HEK293 (cell line): ENCODE results near the gene PRPF38A.

Experiments used
- HOXD13 ChIP-seq: sonication (generic); formaldehyde crosslinking; IDR thresholded peaks from 2 replicates; pipeline ENCODE4 v1.8.0; 2022; ENCODE audit warnings: missing genetic modification reagents, borderline replicate concordance
- KLF7 ChIP-seq: fragments of 450-650 bp; formaldehyde crosslinking; IDR thresholded peaks from 2 replicates; pipeline ENCODE4 v1.5.1; 2016; ENCODE audit warnings: missing biosample characterization, missing genetic modification characterization, borderline replicate concordance
- RBAK ChIP-seq: fragments of 450-650 bp; formaldehyde crosslinking; IDR thresholded peaks from 2 replicates; pipeline ENCODE4 v1.5.1; 2016; ENCODE audit warnings: missing biosample characterization, missing genetic modification characterization
- SETDB1 ChIP-seq: IDR thresholded peaks from one replicate; pipeline ENCODE4 v1.6.1; 2017; ENCODE audit warnings: mild to moderate bottlenecking, low read length, moderate library complexity, mixed read lengths; ENCODE audit not compliant: insufficient read length
- SP2 ChIP-seq: fragments of 450-650 bp; formaldehyde crosslinking; IDR thresholded peaks from 2 replicates; pipeline ENCODE4 v1.5.1; 2016; ENCODE audit warnings: missing biosample characterization, missing genetic modification characterization
- ZBTB48 ChIP-seq: fragments of 450-650 bp; formaldehyde crosslinking; IDR thresholded peaks from 2 replicates; pipeline ENCODE4 v1.5.1; 2016; ENCODE audit warnings: missing biosample characterization, missing genetic modification characterization
- ZEB2 ChIP-seq: fragments of 450-650 bp; formaldehyde crosslinking; IDR thresholded peaks from 2 replicates; pipeline ENCODE4 v1.5.1; 2016; ENCODE audit warnings: missing biosample characterization, missing genetic modification characterization
- ZFP37 ChIP-seq: fragments of 450-650 bp; formaldehyde crosslinking; IDR thresholded peaks from 2 replicates; pipeline ENCODE4 v1.5.1; 2016; ENCODE audit warnings: missing biosample characterization, missing genetic modification characterization
- ZNF112 ChIP-seq: fragments of 450-650 bp; formaldehyde crosslinking; IDR thresholded peaks from 2 replicates; pipeline ENCODE4 v1.5.0; 2017; ENCODE audit warnings: missing biosample characterization, missing genetic modification characterization
- ZNF146 ChIP-seq: fragments of 450-650 bp; formaldehyde crosslinking; IDR thresholded peaks from 2 replicates; pipeline ENCODE4 v1.5.1; 2016; ENCODE audit warnings: missing biosample characterization, missing genetic modification characterization
- ZNF174 ChIP-seq: fragments of 450-650 bp; formaldehyde crosslinking; IDR thresholded peaks from 2 replicates; pipeline ENCODE4 v1.5.0; 2017; ENCODE audit warnings: missing biosample characterization, mild to moderate bottlenecking, missing genetic modification characterization
- ZNF202 ChIP-seq: fragments of 450-650 bp; formaldehyde crosslinking; IDR thresholded peaks from 2 replicates; pipeline ENCODE4 v1.5.1; 2016; ENCODE audit warnings: missing biosample characterization, missing genetic modification characterization, borderline replicate concordance
- ZNF292 ChIP-seq: fragments of 450-650 bp; formaldehyde crosslinking; IDR thresholded peaks from 2 replicates; pipeline ENCODE4 v1.5.1; 2016; ENCODE audit warnings: low read depth, missing biosample characterization, missing genetic modification characterization, borderline replicate concordance
- ZNF350 ChIP-seq: fragments of 450-650 bp; formaldehyde crosslinking; IDR thresholded peaks from 2 replicates; pipeline ENCODE4 v1.5.0; 2017; ENCODE audit warnings: missing biosample characterization, mild to moderate bottlenecking, missing genetic modification characterization
- ZNF366 ChIP-seq: fragments of 450-650 bp; formaldehyde crosslinking; conservative IDR thresholded peaks from 2 replicates; pipeline ENCODE4 v1.5.1; 2016; ENCODE audit warnings: missing biosample characterization, missing genetic modification characterization
- ZNF404 ChIP-seq: fragments of 450-650 bp; formaldehyde crosslinking; IDR thresholded peaks from 2 replicates; pipeline ENCODE4 v1.5.1; 2017; ENCODE audit warnings: missing biosample characterization, missing genetic modification characterization
- ZNF423 ChIP-seq: fragments of 450-650 bp; formaldehyde crosslinking; IDR thresholded peaks from 2 replicates; pipeline ENCODE4 v1.5.1; 2016; ENCODE audit warnings: missing biosample characterization, missing genetic modification characterization
- ZNF510 ChIP-seq: fragments of 450-650 bp; formaldehyde crosslinking; IDR thresholded peaks from 2 replicates; pipeline ENCODE4 v1.5.1; 2018; ENCODE audit warnings: mild to moderate bottlenecking, missing genetic modification characterization, missing biosample characterization; ENCODE audit not compliant: insufficient replicate concordance
- ZNF521 ChIP-seq: fragments of 450-650 bp; formaldehyde crosslinking; IDR thresholded peaks from 2 replicates; pipeline ENCODE4 v1.5.1; 2017; ENCODE audit warnings: missing biosample characterization, mild to moderate bottlenecking, missing genetic modification characterization
- ZNF549 ChIP-seq: fragments of 450-650 bp; IDR thresholded peaks from 2 replicates; pipeline ENCODE4 v1.5.1; 2018; ENCODE audit warnings: missing biosample characterization, missing genetic modification characterization, mild to moderate bottlenecking, inconsistent platforms, moderate library complexity
- ZNF571 ChIP-seq: fragments of 450-650 bp; formaldehyde crosslinking; IDR thresholded peaks from 2 replicates; pipeline ENCODE4 v1.5.0; 2017; ENCODE audit warnings: missing biosample characterization, missing genetic modification characterization
- ZNF596 ChIP-seq: fragments of 450-650 bp; IDR thresholded peaks from 2 replicates; pipeline ENCODE4 v1.5.0; 2018; ENCODE audit warnings: missing biosample characterization, mild to moderate bottlenecking, missing genetic modification characterization, moderate library complexity
- ZNF658 ChIP-seq: fragments of 450-650 bp; formaldehyde crosslinking; IDR thresholded peaks from 2 replicates; pipeline ENCODE4; 2016; ENCODE audit warnings: missing biosample characterization, missing genetic modification characterization
- ZNF76 ChIP-seq: fragments of 450-650 bp; formaldehyde crosslinking; IDR thresholded peaks from 2 replicates; pipeline ENCODE4; 2016; ENCODE audit warnings: low read depth, missing biosample characterization, missing genetic modification characterization, borderline replicate concordance
- ZNF785 ChIP-seq: fragments of 450-650 bp; formaldehyde crosslinking; IDR thresholded peaks from 2 replicates; pipeline ENCODE4 v1.5.1; 2016; ENCODE audit warnings: missing biosample characterization, missing genetic modification characterization
- ZSCAN16 ChIP-seq: fragments of 450-650 bp; formaldehyde crosslinking; IDR thresholded peaks from 2 replicates; pipeline ENCODE4 v1.5.1; 2016; ENCODE audit warnings: missing biosample characterization, missing genetic modification characterization
- TF ChIP-seq, protein P1 (sequence below): fragments of 450-650 bp; formaldehyde crosslinking; IDR thresholded peaks from 2 replicates; pipeline ENCODE4 v1.5.1; 2016; ENCODE audit warnings: missing biosample characterization, missing genetic modification characterization
- TF ChIP-seq, protein P2 (sequence below): fragments of 450-650 bp; formaldehyde crosslinking; IDR thresholded peaks from 2 replicates; pipeline ENCODE4 v1.5.1; 2016; ENCODE audit warnings: missing biosample characterization, missing genetic modification characterization, low read depth
- TF ChIP-seq, protein P3 (sequence below): fragments of 450-650 bp; IDR thresholded peaks from 2 replicates; pipeline ENCODE4 v1.5.1; 2018; ENCODE audit warnings: missing biosample characterization, missing genetic modification characterization
- TF ChIP-seq, protein P4 (sequence below): fragments of 450-650 bp; formaldehyde crosslinking; IDR thresholded peaks from 2 replicates; pipeline ENCODE4 v1.5.1; 2017; ENCODE audit warnings: missing biosample characterization, missing genetic modification characterization
- TF ChIP-seq, protein P5 (sequence below): fragments of 450-650 bp; IDR thresholded peaks from 2 replicates; pipeline ENCODE4 v1.5.1; 2018; ENCODE audit warnings: missing biosample characterization, mild to moderate bottlenecking, missing genetic modification characterization

PRPF38A gene

DNA sequence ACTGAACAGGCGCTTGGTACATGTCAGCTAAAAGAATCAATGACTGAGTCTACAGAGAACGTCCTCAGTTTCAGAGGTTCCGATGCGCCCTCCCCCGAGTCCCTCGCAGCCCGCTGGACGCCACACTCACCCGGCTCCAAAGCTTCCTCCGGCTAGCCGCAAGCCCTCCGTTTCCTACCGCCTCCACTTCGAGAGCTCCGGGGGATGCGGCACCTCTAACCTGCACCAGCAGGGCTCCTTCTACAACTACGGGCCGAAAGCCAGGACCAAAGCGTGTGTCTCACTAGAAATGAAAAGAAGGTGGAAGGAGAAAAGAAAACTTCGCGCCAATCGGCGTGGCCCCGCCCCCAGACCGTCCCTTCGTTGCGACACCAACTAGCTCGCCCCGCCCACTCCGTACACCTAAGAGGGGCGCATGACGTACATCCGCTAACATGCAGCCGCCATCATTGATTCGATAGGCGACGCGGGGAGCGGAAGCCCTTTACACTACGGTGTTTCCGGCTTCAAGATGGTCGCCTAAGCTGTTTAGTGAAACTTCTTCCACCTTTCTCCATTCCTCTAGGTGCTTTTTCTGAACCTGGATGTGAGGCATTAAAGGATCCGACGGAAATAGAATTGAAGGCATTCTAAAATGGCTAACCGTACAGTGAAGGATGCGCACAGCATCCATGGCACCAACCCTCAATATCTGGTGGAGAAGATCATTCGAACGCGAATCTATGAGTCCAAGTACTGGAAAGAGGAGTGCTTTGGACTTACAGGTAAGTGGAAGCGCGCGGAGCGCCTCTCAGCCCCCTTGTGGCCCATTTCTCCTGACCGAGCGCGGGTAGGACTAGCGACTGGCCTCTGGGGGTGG lies at the start of gene PRPF38A, which contains the start of gene ORC1 (continued):
- TF ChIP-seq, protein P1, sequence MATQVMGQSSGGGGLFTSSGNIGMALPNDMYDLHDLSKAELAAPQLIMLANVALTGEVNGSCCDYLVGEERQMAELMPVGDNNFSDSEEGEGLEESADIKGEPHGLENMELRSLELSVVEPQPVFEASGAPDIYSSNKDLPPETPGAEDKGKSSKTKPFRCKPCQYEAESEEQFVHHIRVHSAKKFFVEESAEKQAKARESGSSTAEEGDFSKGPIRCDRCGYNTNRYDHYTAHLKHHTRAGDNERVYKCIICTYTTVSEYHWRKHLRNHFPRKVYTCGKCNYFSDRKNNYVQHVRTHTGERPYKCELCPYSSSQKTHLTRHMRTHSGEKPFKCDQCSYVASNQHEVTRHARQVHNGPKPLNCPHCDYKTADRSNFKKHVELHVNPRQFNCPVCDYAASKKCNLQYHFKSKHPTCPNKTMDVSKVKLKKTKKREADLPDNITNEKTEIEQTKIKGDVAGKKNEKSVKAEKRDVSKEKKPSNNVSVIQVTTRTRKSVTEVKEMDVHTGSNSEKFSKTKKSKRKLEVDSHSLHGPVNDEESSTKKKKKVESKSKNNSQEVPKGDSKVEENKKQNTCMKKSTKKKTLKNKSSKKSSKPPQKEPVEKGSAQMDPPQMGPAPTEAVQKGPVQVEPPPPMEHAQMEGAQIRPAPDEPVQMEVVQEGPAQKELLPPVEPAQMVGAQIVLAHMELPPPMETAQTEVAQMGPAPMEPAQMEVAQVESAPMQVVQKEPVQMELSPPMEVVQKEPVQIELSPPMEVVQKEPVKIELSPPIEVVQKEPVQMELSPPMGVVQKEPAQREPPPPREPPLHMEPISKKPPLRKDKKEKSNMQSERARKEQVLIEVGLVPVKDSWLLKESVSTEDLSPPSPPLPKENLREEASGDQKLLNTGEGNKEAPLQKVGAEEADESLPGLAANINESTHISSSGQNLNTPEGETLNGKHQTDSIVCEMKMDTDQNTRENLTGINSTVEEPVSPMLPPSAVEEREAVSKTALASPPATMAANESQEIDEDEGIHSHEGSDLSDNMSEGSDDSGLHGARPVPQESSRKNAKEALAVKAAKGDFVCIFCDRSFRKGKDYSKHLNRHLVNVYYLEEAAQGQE (tag by site-specific recombination): no peak
- TF ChIP-seq ZNF658 (tag by site-specific recombination) (no peak), ZNF549 (no peak), KLF7 (tag by site-specific recombination) (no peak), ZNF146 (tag by site-specific recombination) (no peak), RBAK (no peak), ZNF571 (tag by site-specific recombination) (no peak), ZNF423 (tag by site-specific recombination) (no peak), ZNF202 (no peak), ZNF404 (tag by site-specific recombination) (no peak), HOXD13 (CRISPR knock-in tag) (no peak), ZNF521 (no peak), ZNF112 (tag by site-specific recombination) (no peak), ZBTB48 (tag by site-specific recombination) (no peak), SETDB1 (no peak), ZNF785 (tag by site-specific recombination) (no peak), ZSCAN16 (tag by site-specific recombination) (no peak), SP2 (tag by site-specific recombination) (peak; percentile 95), ZNF174 (tag by site-specific recombination) (no peak), ZEB2 (tag by site-specific recombination) (peak; percentile 72; the same call in 1 of the 2 replicates), ZNF292 (tag by site-specific recombination) (no peak), ZNF350 (tag by site-specific recombination) (no peak), ZFP37 (peak; percentile 29; the same call in 1 of the 2 replicates), ZNF596 (tag by site-specific recombination) (no peak), ZNF366 (peak; percentile 100), ZNF76 (0 out of 2 replicates have a peak, but pooled peaks have one; percentile 15), ZNF510 (tag by site-specific recombination) (no peak)
- TF ChIP-seq, protein P2, sequence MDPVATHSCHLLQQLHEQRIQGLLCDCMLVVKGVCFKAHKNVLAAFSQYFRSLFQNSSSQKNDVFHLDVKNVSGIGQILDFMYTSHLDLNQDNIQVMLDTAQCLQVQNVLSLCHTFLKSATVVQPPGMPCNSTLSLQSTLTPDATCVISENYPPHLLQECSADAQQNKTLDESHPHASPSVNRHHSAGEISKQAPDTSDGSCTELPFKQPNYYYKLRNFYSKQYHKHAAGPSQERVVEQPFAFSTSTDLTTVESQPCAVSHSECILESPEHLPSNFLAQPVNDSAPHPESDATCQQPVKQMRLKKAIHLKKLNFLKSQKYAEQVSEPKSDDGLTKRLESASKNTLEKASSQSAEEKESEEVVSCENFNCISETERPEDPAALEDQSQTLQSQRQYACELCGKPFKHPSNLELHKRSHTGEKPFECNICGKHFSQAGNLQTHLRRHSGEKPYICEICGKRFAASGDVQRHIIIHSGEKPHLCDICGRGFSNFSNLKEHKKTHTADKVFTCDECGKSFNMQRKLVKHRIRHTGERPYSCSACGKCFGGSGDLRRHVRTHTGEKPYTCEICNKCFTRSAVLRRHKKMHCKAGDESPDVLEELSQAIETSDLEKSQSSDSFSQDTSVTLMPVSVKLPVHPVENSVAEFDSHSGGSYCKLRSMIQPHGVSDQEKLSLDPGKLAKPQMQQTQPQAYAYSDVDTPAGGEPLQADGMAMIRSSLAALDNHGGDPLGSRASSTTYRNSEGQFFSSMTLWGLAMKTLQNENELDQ (tag by site-specific recombination): no peak
- TF ChIP-seq, protein P3, sequence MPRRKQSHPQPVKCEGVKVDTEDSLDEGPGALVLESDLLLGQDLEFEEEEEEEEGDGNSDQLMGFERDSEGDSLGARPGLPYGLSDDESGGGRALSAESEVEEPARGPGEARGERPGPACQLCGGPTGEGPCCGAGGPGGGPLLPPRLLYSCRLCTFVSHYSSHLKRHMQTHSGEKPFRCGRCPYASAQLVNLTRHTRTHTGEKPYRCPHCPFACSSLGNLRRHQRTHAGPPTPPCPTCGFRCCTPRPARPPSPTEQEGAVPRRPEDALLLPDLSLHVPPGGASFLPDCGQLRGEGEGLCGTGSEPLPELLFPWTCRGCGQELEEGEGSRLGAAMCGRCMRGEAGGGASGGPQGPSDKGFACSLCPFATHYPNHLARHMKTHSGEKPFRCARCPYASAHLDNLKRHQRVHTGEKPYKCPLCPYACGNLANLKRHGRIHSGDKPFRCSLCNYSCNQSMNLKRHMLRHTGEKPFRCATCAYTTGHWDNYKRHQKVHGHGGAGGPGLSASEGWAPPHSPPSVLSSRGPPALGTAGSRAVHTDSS (tag by site-specific recombination): no peak
- TF ChIP-seq, protein P4, sequence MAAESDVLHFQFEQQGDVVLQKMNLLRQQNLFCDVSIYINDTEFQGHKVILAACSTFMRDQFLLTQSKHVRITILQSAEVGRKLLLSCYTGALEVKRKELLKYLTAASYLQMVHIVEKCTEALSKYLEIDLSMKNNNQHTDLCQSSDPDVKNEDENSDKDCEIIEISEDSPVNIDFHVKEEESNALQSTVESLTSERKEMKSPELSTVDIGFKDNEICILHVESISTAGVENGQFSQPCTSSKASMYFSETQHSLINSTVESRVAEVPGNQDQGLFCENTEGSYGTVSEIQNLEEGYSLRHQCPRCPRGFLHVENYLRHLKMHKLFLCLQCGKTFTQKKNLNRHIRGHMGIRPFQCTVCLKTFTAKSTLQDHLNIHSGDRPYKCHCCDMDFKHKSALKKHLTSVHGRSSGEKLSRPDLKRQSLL (tag by site-specific recombination): no peak
- TF ChIP-seq, protein P5, sequence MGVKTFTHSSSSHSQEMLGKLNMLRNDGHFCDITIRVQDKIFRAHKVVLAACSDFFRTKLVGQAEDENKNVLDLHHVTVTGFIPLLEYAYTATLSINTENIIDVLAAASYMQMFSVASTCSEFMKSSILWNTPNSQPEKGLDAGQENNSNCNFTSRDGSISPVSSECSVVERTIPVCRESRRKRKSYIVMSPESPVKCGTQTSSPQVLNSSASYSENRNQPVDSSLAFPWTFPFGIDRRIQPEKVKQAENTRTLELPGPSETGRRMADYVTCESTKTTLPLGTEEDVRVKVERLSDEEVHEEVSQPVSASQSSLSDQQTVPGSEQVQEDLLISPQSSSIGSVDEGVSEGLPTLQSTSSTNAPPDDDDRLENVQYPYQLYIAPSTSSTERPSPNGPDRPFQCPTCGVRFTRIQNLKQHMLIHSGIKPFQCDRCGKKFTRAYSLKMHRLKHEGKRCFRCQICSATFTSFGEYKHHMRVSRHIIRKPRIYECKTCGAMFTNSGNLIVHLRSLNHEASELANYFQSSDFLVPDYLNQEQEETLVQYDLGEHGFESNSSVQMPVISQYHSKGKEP (tag by site-specific recombination): no peak
